T-helper 2 cell treated with Interferon-gamma antibody and Interleukin-4, amounts not matched to agents 5 μg/mL and 100 μg/mL, for 36 hours (primary cell): ENCODE data around the gene MTMR6.
A peak's percentile ranks its signal among the peaks of the same experiment; 100 is the strongest.
"Not testable (repeated sequence)": the region's sequence is repeated elsewhere in the genome, so short reads cannot be mapped to it uniquely, and the experiment has no call there.

Experiments
- DNase-seq: peaks from one replicate; pipeline ENCODE4 v3.0.0; 2021; ENCODE audit warnings: low spot score
- H3K27ac Mint-ChIP-seq: one replicate; pipeline ENCODE4 v1.8.0; 2021; ENCODE audit warnings: mild to moderate bottlenecking, mixed read lengths
- H3K27me3 Mint-ChIP-seq: one replicate; pipeline ENCODE4 v1.8.0; 2021; ENCODE audit warnings: low read depth, mixed read lengths
- H3K36me3 Mint-ChIP-seq: one replicate; pipeline ENCODE4 v1.8.0; 2021; ENCODE audit warnings: low read depth, mixed read lengths
- H3K4me1 Mint-ChIP-seq: one replicate; pipeline ENCODE4 v1.8.0; 2021; ENCODE audit warnings: low read depth, mixed read lengths
- H3K4me3 Mint-ChIP-seq: one replicate; pipeline ENCODE4 v1.8.0; 2022; ENCODE audit warnings: mild to moderate bottlenecking, moderate library complexity, mixed read lengths
- H3K9me3 Mint-ChIP-seq: one replicate; pipeline ENCODE4 v1.8.0; 2021; ENCODE audit warnings: mixed read lengths

Gene MTMR6

GRCh38 chr13:25286969-25287961 is at the start of gene MTMR6:
MTMR6 (minus strand) TSS chr13:25287488; CDS start chr13:25287247, 241 bp downstream.
- peak within 1 kb of the TSS; percentile 98 for H3K27ac Mint-ChIP-seq
- DNase-seq: peak; percentile 92
- H3K4me3 Mint-ChIP-seq: peak within 1 kb of the TSS; percentile 97
- peaks cover 19% of the 10 kb centered on the region for H3K36me3 Mint-ChIP-seq
- peaks cover 33% of the 10 kb centered on the region for H3K4me1 Mint-ChIP-seq
- no peaks in the 10 kb centered on the region for H3K9me3 Mint-ChIP-seq
- peaks cover 19% of the 10 kb centered on the region for H3K27me3 Mint-ChIP-seq

- Mint-ChIP-seq H3K4me1 (peaks cover 2% of the 10 kb centered on the region), H3K36me3 (peaks cover 41% of the 10 kb centered on the region), H3K27ac (no peak overlapping the region), H3K9me3 (no peaks in the 10 kb centered on the region), H3K4me3 (no peak overlapping the region), H3K27me3 (no peaks in the 10 kb centered on the region)
- DNase-seq: no peak
Measured at GRCh38 chr13:25335856-25336255, 48.6 kb upstream of the MTMR6 start.

GRCh38 chr13:25330541-25330940 is 43.3 kb upstream of the MTMR6 start:
- H3K4me1 Mint-ChIP-seq: peaks cover 2% of the 10 kb centered on the region
- no peak overlapping the region for H3K4me3 Mint-ChIP-seq
- DNase-seq: no peak
- no peaks in the 10 kb centered on the region for H3K9me3 Mint-ChIP-seq
- H3K36me3 Mint-ChIP-seq: peaks cover 51% of the 10 kb centered on the region
- no peaks in the 10 kb centered on the region for H3K27me3 Mint-ChIP-seq
- no peak overlapping the region for H3K27ac Mint-ChIP-seq

- Mint-ChIP-seq H3K27me3 (no peaks in the 10 kb centered on the region), H3K9me3 (no peaks in the 10 kb centered on the region), H3K4me1 (peaks cover 2% of the 10 kb centered on the region), H3K4me3 (no peak overlapping the region), H3K27ac (no peak overlapping the region), H3K36me3 (peaks cover 52% of the 10 kb centered on the region)
- DNase-seq: no peak
Measured at GRCh38 chr13:25329706-25330105, 42.4 kb upstream of the MTMR6 start.

- H3K4me1 Mint-ChIP-seq: no peaks in the 10 kb centered on the region
- H3K9me3 Mint-ChIP-seq: no peaks in the 10 kb centered on the region
- peaks cover 39% of the 10 kb centered on the region for H3K36me3 Mint-ChIP-seq
- H3K4me3 Mint-ChIP-seq: no peak overlapping the region
- DNase-seq: no peak
- H3K27me3 Mint-ChIP-seq: no peaks in the 10 kb centered on the region
- H3K27ac Mint-ChIP-seq: no peak overlapping the region
Measured at GRCh38 chr13:25324100-25324499, 36.8 kb upstream of the MTMR6 start.

GRCh38 chr13:25319771-25320170 is 32.5 kb upstream of the MTMR6 start:
- Mint-ChIP-seq H3K9me3 (no peaks in the 10 kb centered on the region), H3K27ac (no peak overlapping the region), H3K4me3 (no peak overlapping the region), H3K27me3 (no peaks in the 10 kb centered on the region), H3K4me1 (peaks cover 8% of the 10 kb centered on the region), H3K36me3 (peaks cover 43% of the 10 kb centered on the region)
- DNase-seq: no peak

- H3K9me3 Mint-ChIP-seq, H3K4me1 Mint-ChIP-seq, DNase-seq, H3K4me3 Mint-ChIP-seq, H3K27me3 Mint-ChIP-seq, H3K27ac Mint-ChIP-seq: not testable (repeated sequence)
- H3K36me3 Mint-ChIP-seq: peaks cover 43% of the 10 kb centered on the region
Measured at GRCh38 chr13:25318946-25319345, 31.7 kb upstream of the MTMR6 start.

- Mint-ChIP-seq H3K27ac (no peak overlapping the region), H3K4me1 (peaks cover 11% of the 10 kb centered on the region), H3K4me3 (no peak overlapping the region), H3K9me3 (no peaks in the 10 kb centered on the region), H3K36me3 (peaks cover 57% of the 10 kb centered on the region), H3K27me3 (no peaks in the 10 kb centered on the region)
- DNase-seq: no peak
Measured at GRCh38 chr13:25310891-25311290, 23.6 kb upstream of the MTMR6 start.

- no peaks in the 10 kb centered on the region for H3K9me3 Mint-ChIP-seq
- H3K4me3 Mint-ChIP-seq: no peak overlapping the region
- peaks cover 62% of the 10 kb centered on the region for H3K36me3 Mint-ChIP-seq
- no peaks in the 10 kb centered on the region for H3K27me3 Mint-ChIP-seq
- peaks cover 32% of the 10 kb centered on the region for H3K4me1 Mint-ChIP-seq
- H3K27ac Mint-ChIP-seq: peak overlapping the region; percentile 55
- no peak for DNase-seq
Measured at GRCh38 chr13:25306671-25307464, 19.6 kb upstream of the MTMR6 start.

- Mint-ChIP-seq H3K27me3 (peaks cover 17% of the 10 kb centered on the region), H3K4me1 (peaks cover 33% of the 10 kb centered on the region), H3K4me3 (peak overlapping the region; percentile 96), H3K27ac (peak overlapping the region; percentile 94), H3K36me3 (peaks cover 34% of the 10 kb centered on the region), H3K9me3 (no peaks in the 10 kb centered on the region)
- DNase-seq: no peak
Measured at GRCh38 chr13:25302121-25302520, 14.8 kb upstream of the MTMR6 start.

- Mint-ChIP-seq H3K4me3 (peak within 1 kb of the TSS; percentile 96), H3K27ac (peak within 1 kb of the TSS; percentile 94), H3K9me3 (no peaks in the 10 kb centered on the region), H3K4me1 (peaks cover 30% of the 10 kb centered on the region), H3K36me3 (peaks cover 30% of the 10 kb centered on the region), H3K27me3 (peaks cover 22% of the 10 kb centered on the region)
- DNase-seq: peak; percentile 95
Measured at GRCh38 chr13:25301347-25302113, 14.2 kb upstream of the MTMR6 start, which contains the start of gene NUP58. NUP58 (plus strand) TSS chr13:25301625; CDS start chr13:25301774, 149 bp downstream.

GRCh38 chr13:25300861-25301346 is 13.6 kb upstream of the MTMR6 start:
- H3K9me3 Mint-ChIP-seq: no peaks in the 10 kb centered on the region
- no peak for DNase-seq
- peak overlapping the region; percentile 94 for H3K27ac Mint-ChIP-seq
- peaks cover 28% of the 10 kb centered on the region for H3K27me3 Mint-ChIP-seq
- peaks cover 26% of the 10 kb centered on the region for H3K4me1 Mint-ChIP-seq
- peak overlapping the region; percentile 96 for H3K4me3 Mint-ChIP-seq
- peaks cover 28% of the 10 kb centered on the region for H3K36me3 Mint-ChIP-seq

GRCh38 chr13:25295701-25296100 is 8.4 kb upstream of the MTMR6 start:
- Mint-ChIP-seq H3K9me3 (no peaks in the 10 kb centered on the region), H3K4me3 (no peak overlapping the region), H3K36me3 (no peaks in the 10 kb centered on the region), H3K27me3 (peaks cover 49% of the 10 kb centered on the region), H3K27ac (no peak overlapping the region), H3K4me1 (peaks cover 5% of the 10 kb centered on the region)
- DNase-seq: no peak
